HCT116 (cell line): ENCODE results near the gene PTCD1. TPM values are rescaled to one million over a fixed set of nuclear protein-coding genes. Genes with fewer than 3 reads are reported as not detected.

Experiments used
- ATAC-seq: fragments of 200-7000 bp; cut with Tn5 transposase; 2 replicates; pipeline ENCODE4 v1.9.1; 2020; ENCODE audit warnings: mild to moderate bottlenecking, moderate library complexity
- BruUV-seq: library from RNA; stranded (reverse); fragments of 400-500 nt; replicated peaks from 2 replicates; lab custom pipeline; 2021; lab: Mats Ljungman, UMichigan
- CTCF ChIA-PET: fragments of 300-600 bp; sonication (Branson Sonifier 250); formaldehyde crosslinking; loops from one replicate; lab custom pipeline; 2021; ENCODE audit warnings: antibody characterized with exemption; lab: Charles Lee
- POLR2A ChIA-PET: fragments of 300-600, 350-600 bp; sonication (Branson Sonifier 250); formaldehyde crosslinking; loops from one replicate; lab custom pipeline; 2021; ENCODE audit warnings: antibody characterized with exemption; lab: Charles Lee
- RAD21 ChIA-PET, 2 experiments: fragments of 300-600 bp; sonication (Branson Sonifier 250); formaldehyde crosslinking; loops; one replicate each; lab custom pipeline; 2023; ENCODE audit warnings: low total read pairs in 2 of 2; ENCODE audit not compliant: uncharacterized antibody in 2 of 2, unreplicated experiment in 2 of 2, low non-redundant PET in 1 of 2; lab: Charles Lee
- DNase-seq: peaks from one replicate; pipeline ENCODE4 v3.0.0-alpha.2; 2010; ENCODE audit warnings: low read depth, low spot score
- H2AFZ ChIP-seq: fragments of 200-600 bp; shearing (Covaris generic), sonication (generic); 2 replicates; pipeline ENCODE4 v1.6.1; 2017; ENCODE audit warnings: low read depth, mixed run types, mixed read lengths, antibody characterized with exemption, low read length; ENCODE audit not compliant: poor library complexity, severe bottlenecking
- H3K27ac ChIP-seq: 2 replicates; pipeline ENCODE4 v1.5.1; 2012; ENCODE audit warnings: low read depth, low read length
- H3K27me3 ChIP-seq: fragments of 200-600 bp; sonication (generic); 2 replicates; pipeline ENCODE4 v1.6.1; 2016; ENCODE audit warnings: mixed run types, low read length, mixed read lengths; ENCODE audit not compliant: insufficient read depth
- H3K36me3 ChIP-seq, 2 experiments: fragments of 200-500 bp in 1 of 2; fragments of 200-600 bp in 1 of 2; sonication (Bioruptor generic) in 1 of 2; sonication (generic) in 1 of 2; 2 replicates each; pipeline versions ENCODE4 v1.5.1 to v1.6.1; 2014 to 2016; ENCODE audit warnings: low read length in 2 of 2, inconsistent platforms in 1 of 2, mixed read lengths in 1 of 2, mixed run types in 1 of 2; ENCODE audit not compliant: insufficient read depth in 2 of 2, control insufficient read depth in 1 of 2
- H3K4me1 ChIP-seq, 2 experiments: fragments of 200-600 bp in 1 of 2; sonication (generic) in 1 of 2; 2 replicates each; pipeline versions ENCODE4 v1.5.1 to v1.6.1; 2012 to 2017; ENCODE audit warnings: low read length in 2 of 2, inconsistent platforms in 1 of 2, mild to moderate bottlenecking in 1 of 2, mixed read lengths in 1 of 2, mixed run types in 1 of 2, moderate library complexity in 1 of 2; ENCODE audit not compliant: insufficient read depth in 2 of 2, control insufficient read depth in 1 of 2
- H3K4me2 ChIP-seq: fragments of 200-600 bp; sonication (generic); 2 replicates; pipeline ENCODE4 v1.6.1; 2017; ENCODE audit warnings: mixed run types, low read length, mixed read lengths
- H3K4me3 ChIP-seq, 2 experiments: fragments of 200-600 bp in 1 of 2; sonication (generic) in 1 of 2; replicated peaks in 1 of 2; 2 replicates each; pipeline ENCODE4 v1.5.1; 2011 to 2016; ENCODE audit warnings: low read length in 2 of 2, control low read depth in 1 of 2, low read depth in 1 of 2, mild to moderate bottlenecking in 1 of 2, mixed read lengths in 1 of 2, mixed run types in 1 of 2
- H3K79me2 ChIP-seq: fragments of 200-600 bp; sonication (generic); 2 replicates; pipeline ENCODE4 v1.6.1; 2017; ENCODE audit warnings: mild to moderate bottlenecking, mixed run types, low read length, moderate library complexity, mixed read lengths; ENCODE audit not compliant: insufficient read depth
- H3K9ac ChIP-seq: fragments of 200-600 bp; sonication (generic); 2 replicates; pipeline ENCODE4 v1.6.1; 2016; ENCODE audit warnings: low read length, mixed read lengths
- H3K9me2 ChIP-seq: fragments of 200-600 bp; sonication (generic), shearing (Covaris generic); 2 replicates; pipeline ENCODE4 v1.6.1; 2017; ENCODE audit warnings: mixed run types, mild to moderate bottlenecking, moderate library complexity; ENCODE audit not compliant: insufficient read depth
- H3K9me3 ChIP-seq, 2 experiments: fragments of 200-500 bp in 1 of 2; fragments of 200-600 bp in 1 of 2; sonication (Bioruptor generic) in 1 of 2; sonication (generic) in 1 of 2; 2 replicates each; pipeline ENCODE4 v1.6.1; 2014 to 2017; ENCODE audit warnings: low read length in 2 of 2, mixed read lengths in 2 of 2, inconsistent platforms in 1 of 2, low read depth in 1 of 2, mild to moderate bottlenecking in 1 of 2, mixed run types in 1 of 2, moderate library complexity in 1 of 2; ENCODE audit not compliant: control insufficient read depth in 1 of 2, insufficient read depth in 1 of 2
- H4K20me1 ChIP-seq: fragments of 200-600 bp; sonication (generic), shearing (Covaris generic); 2 replicates; pipeline ENCODE4 v1.6.1; 2017; ENCODE audit warnings: mixed run types, mild to moderate bottlenecking, moderate library complexity; ENCODE audit not compliant: insufficient read depth
- ATF3 ChIP-seq: IDR thresholded peaks from 2 replicates; pipeline ENCODE4 v1.6.1; 2012
- CBX3 ChIP-seq: IDR thresholded peaks from 2 replicates; pipeline ENCODE4 v1.6.1; 2012; ENCODE audit warnings: low read depth
- CTCF ChIP-seq, 3 experiments: fragments of 200-600 bp in 1 of 3; sonication (generic) in 1 of 3; IDR thresholded peaks in 2 of 3; conservative IDR thresholded peaks in 1 of 3; 2 replicates each; pipeline ENCODE4 v1.5.1; 2012 to 2017; ENCODE audit warnings: low read depth in 2 of 3, low read length in 2 of 3, antibody characterized with exemption in 1 of 3, borderline replicate concordance in 1 of 3, control low read depth in 1 of 3, mild to moderate bottlenecking in 1 of 3, mixed read lengths in 1 of 3, mixed run types in 1 of 3, moderate library complexity in 1 of 3; ENCODE audit not compliant: insufficient read depth in 1 of 3
- EGR1 ChIP-seq: IDR thresholded peaks from 2 replicates; pipeline ENCODE4 v1.6.1; 2012; ENCODE audit warnings: low read depth
- ELF1 ChIP-seq: IDR thresholded peaks from 2 replicates; pipeline ENCODE4 v1.6.1; 2012; ENCODE audit warnings: low read depth, borderline replicate concordance
- EZH2phosphoT487 ChIP-seq: fragments of 200-600 bp; IDR thresholded peaks from 2 replicates; pipeline ENCODE4 v1.6.1; 2018; ENCODE audit warnings: antibody characterized with exemption, borderline replicate concordance
- FOSL1 ChIP-seq: IDR thresholded peaks from 2 replicates; pipeline ENCODE4 v1.6.1; 2012; ENCODE audit warnings: low read depth
- POLR2A ChIP-seq: IDR thresholded peaks from 2 replicates; pipeline ENCODE4 v1.7.0; 2011; ENCODE audit warnings: borderline replicate concordance; ENCODE audit not compliant: insufficient read depth, insufficient read length; ENCODE audit errors: extremely low read depth
- POLR2AphosphoS5 ChIP-seq: IDR thresholded peaks from 2 replicates; pipeline ENCODE4 v1.6.1; 2011; ENCODE audit warnings: mild to moderate bottlenecking, low read depth, low read length, moderate library complexity
- RAD21 ChIP-seq: IDR thresholded peaks from 2 replicates; pipeline ENCODE4 v1.6.1; 2012; ENCODE audit warnings: low read depth, mild to moderate bottlenecking
- SIN3A ChIP-seq: IDR thresholded peaks from 2 replicates; pipeline ENCODE4 v1.6.1; 2012; ENCODE audit warnings: low read depth
- SP1 ChIP-seq: IDR thresholded peaks from 2 replicates; pipeline ENCODE4 v1.6.1; 2012; ENCODE audit warnings: low read depth
- SRF ChIP-seq: IDR thresholded peaks from 2 replicates; pipeline ENCODE4 v1.6.1; 2012; ENCODE audit warnings: low read depth
- TCF7L2 ChIP-seq: IDR thresholded peaks from 2 replicates; pipeline ENCODE4 v1.7.0; 2011; ENCODE audit warnings: borderline replicate concordance, inconsistent platforms; ENCODE audit not compliant: insufficient read depth, insufficient read length; ENCODE audit errors: extremely low read depth
- YY1 ChIP-seq: IDR thresholded peaks from 2 replicates; pipeline ENCODE4 v1.6.1; 2011; ENCODE audit warnings: low read length, low read depth, moderate library complexity, mild to moderate bottlenecking; ENCODE audit not compliant: insufficient replicate concordance; ENCODE audit errors: extremely low read depth
- ZFX ChIP-seq: fragments of 450-650 bp; IDR thresholded peaks from 2 replicates; pipeline ENCODE4 v1.6.1; 2017
- ZNF274 ChIP-seq: fragments of 200-500 bp; sonication (Bioruptor generic); IDR thresholded peaks from 2 replicates; pipeline ENCODE4 v1.6.1; 2014; ENCODE audit warnings: mild to moderate bottlenecking, low read depth, low read length, inconsistent platforms
- intact Hi-C: fragments of 100-400 bp; cut with micrococcal nuclease; formaldehyde crosslinking; loops from 2 replicates; pipeline ENCODE4 v1.10.0; 2022
- total RNA-seq: library from RNA; stranded (reverse); gene quantifications from one replicate; pipeline ENCODE4 v1.2.1, GENCODE V29; 2021; ENCODE audit not compliant: unreplicated experiment

Gene PTCD1
- total RNA-seq, 1 experiment from 2014 or later = 9.2 TPM

GRCh38 chr7:99476107-99476506 is 37.5 kb upstream of the PTCD1 start:
- H4K20me1 ChIP-seq = no peaks in the 10 kb centered on the region
- RAD21 ChIA-PET = interaction anchor here in 1 of 2 experiments (0.6 kb wide), 1 partner anchor 14 kb away, joined by 5 read pairs; no protein-coding TSS in a partner anchor
- POLR2A ChIA-PET = no interaction called here

GRCh38 chr7:99473315-99473596 is 34.7 kb upstream of the PTCD1 start:
- no peak for TF ChIP-seq YY1
- no peak for TF ChIP-seq ZFX
- TF ChIP-seq SRF = no peak
- TF ChIP-seq EZH2phosphoT487 = no peak
- no peak for TF ChIP-seq SP1
- no peak for TF ChIP-seq POLR2A
- no peak for TF ChIP-seq FOSL1
- TF ChIP-seq SIN3A = no peak
- no peak for TF ChIP-seq EGR1
- no peak for TF ChIP-seq CTCF (IDR thresholded peaks at IDR 0.05 in 2 of 3, conservative IDR thresholded peaks at IDR 0.05 in 1 of 3; ENCODE audit: borderline replicate concordance in 1 of 3, insufficient read depth in 1 of 3, low read depth in 2 of 3, low read length in 2 of 3)
- TF ChIP-seq ATF3 = no peak
- TF ChIP-seq ZNF274 = no peak
- TF ChIP-seq ELF1 = no peak
- no peak; the same call in 1 of the 2 replicates for TF ChIP-seq POLR2AphosphoS5
- TF ChIP-seq TCF7L2 = no peak
- no peak for TF ChIP-seq CBX3
- ChIA-PET POLR2A (interaction anchor here (0.9 to 1.0 kb wide), 3 partner anchors 27 to 85 kb away, joined by 4 to 5 read pairs (median 5); partner anchors contain the start of genes ZKSCAN5, ZNF394 and ZNF655), RAD21 (no interaction called here), CTCF (no interaction called here)
- Histone ChIP-seq H3K27ac (peak overlapping the region; percentile 93), H3K4me1 (peaks cover 0 to 13% of the 10 kb centered on the region in 2 experiments; a peak in 2 of 4 replicates), H3K4me3 (peak overlapping the region; percentile 81), H4K20me1 (no peaks in the 10 kb centered on the region), H3K36me3 (peaks cover 0 to 2% of the 10 kb centered on the region in 2 experiments; a peak in 2 of 4 replicates), H3K79me2 (peaks cover 52% of the 10 kb centered on the region), H3K9ac (peak overlapping the region; percentile 81), H3K9me3 (no peaks in the 10 kb centered on the region), H2AFZ (no peak overlapping the region), H3K4me2 (peak overlapping the region; percentile 77), H3K27me3 (no peaks in the 10 kb centered on the region), H3K9me2 (no peaks in the 10 kb centered on the region)
- ATAC-seq (peak; percentile 34), DNase-seq (peak; percentile 48)
- intact Hi-C loops = loop anchor here (2.0 kb wide), 1 partner anchor 28 kb away; the partner anchor contains the start of gene ZNF394
- TSS peak; percentile 84 for BruUV-seq

More at GRCh38 chr7:99476107-99476506, 37.5 kb upstream of the PTCD1 start:
- Histone ChIP-seq H3K4me2 (no peak overlapping the region), H3K36me3 (peaks cover 0 to 5% of the 10 kb centered on the region in 2 experiments; a peak in 3 of 4 replicates), H3K9me3 (no peaks in the 10 kb centered on the region), H3K27ac (no peak overlapping the region), H3K4me1 (peaks cover 0 to 11% of the 10 kb centered on the region in 2 experiments; a peak in 2 of 4 replicates), H3K4me3 (no peak overlapping the region), H2AFZ (no peak overlapping the region), H3K79me2 (peaks cover 71% of the 10 kb centered on the region), H3K27me3 (no peaks in the 10 kb centered on the region), H3K9ac (no peak overlapping the region), H3K9me2 (no peaks in the 10 kb centered on the region)
- no peak for DNase-seq
- CTCF ChIA-PET = no interaction called here
- BruUV-seq = no TSS peak
- TF ChIP-seq ZNF274 (no peak), ELF1 (no peak), SIN3A (no peak), RAD21 (no peak)
- ATAC-seq = no peak
- intact Hi-C loops = no loop called here
